AML-193 (cell line): ENCODE measurements around the gene FBXW12.
"Not testable (repeated sequence)": the region's sequence is repeated elsewhere in the genome, so short reads cannot be mapped to it uniquely, and the experiment has no call there.

Experiments
- DNase-seq, 2 experiments: peaks; one replicate each; lab custom pipeline; 2025; lab: John Stamatoyannopoulos, UW

FBXW12 gene, protein sequence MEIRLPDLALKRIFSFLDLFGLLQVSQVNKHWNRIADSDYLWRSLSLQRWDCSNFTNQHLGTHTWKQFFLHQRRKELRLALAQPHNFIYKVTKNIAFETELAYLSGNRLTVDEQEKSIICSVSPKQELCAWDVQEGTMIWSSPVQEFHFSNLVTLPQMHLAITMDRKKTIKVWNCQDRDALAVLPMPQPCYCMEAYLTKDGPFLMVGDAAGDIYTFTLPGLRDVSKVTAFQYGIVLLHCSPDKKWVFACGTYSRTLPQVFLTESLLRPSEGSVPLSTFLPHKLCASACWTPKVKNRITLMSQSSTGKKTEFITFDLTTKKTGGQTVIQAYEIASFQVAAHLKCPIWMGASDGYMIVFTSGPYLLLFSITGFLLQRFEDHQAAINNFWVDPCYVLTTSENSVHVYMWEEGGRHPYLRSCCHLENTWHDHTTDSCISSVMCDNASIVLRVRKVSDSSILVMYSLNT

GRCh38 chr3:48371651-48372376 lies at the start of gene FBXW12:
FBXW12 (plus strand) TSS chr3:48372219; CDS start chr3:48372768, 549 bp downstream.
- DNase-seq, result no peak

GRCh38 chr3:48331706-48332435 lies 40.1 kb upstream of the FBXW12 start:
- DNase-seq, result not testable (repeated sequence)

DNA sequence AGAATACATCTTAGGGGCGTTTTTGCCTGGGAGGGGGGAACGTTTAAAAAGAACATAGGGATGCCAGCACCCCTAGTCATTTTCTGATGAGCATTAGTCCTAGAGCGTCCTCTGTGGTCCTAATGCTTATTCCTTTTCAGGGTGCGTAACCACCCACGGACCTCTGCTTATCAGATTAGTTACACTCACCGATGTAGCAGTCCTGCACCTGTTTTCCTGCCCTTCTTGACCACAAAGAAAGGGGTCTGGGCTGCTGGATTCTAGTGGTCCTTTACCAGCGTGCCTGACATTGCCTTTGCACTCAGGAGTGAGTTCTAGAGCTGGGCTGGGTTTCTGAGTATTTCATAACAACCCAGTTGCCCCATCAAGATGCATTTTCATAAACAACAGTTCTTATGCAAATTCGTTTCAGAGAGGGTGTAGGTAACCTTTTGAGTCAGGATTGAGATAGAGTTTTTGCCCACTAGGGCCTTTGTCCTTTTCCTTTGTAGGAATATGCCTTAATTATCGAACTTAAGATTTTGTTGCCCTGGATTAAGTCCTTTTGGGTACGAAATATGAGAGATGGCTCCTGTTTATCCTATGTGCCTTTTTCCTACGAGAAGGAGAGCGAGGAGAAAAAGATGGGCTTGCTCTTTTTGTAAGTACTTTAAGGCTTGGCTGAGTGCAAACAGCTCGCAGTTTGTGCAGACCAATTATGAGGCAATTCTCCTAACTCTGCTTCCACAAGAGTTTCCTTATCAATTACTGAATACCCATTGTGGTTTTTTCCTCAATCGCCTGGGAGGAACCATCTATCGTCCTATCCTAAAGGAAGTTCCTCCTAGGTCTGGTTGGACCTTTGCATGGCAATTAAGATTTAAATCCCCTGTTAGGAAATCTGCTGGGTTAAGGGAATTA lies 38.4 kb upstream of the FBXW12 start, which contains the start of gene SPINK8:
Gene SPINK8 (minus strand): TSS at position 316 of the 900 bp plus-strand sequence. CDS start 5,320 bp downstream, outside the sequence.
- DNase-seq, result peak; percentile 35 to 44

DNA sequence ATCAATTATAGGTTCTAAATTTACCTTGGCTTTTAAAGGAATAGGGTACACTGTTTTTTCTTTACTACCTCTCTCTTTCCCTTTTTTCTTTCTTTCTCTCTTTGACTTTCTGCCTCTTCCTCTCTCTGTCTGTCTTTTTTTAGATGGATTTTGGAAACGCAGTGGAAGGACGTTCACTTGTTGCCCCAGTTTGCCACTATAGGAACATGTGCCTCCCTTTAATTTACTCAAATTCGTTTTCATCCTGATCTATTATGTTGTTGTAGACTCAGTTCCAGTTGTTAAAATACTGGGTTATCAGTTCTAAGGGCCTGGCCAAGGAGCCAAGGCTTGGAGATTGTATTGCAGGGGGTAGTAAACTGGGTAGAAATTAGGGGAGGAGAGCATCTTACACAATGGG lies 37.4 kb upstream of the FBXW12 start:
- peak in 1 of 2 experiments; percentile 35 for DNase-seq

GRCh38 chr3:48335286-48335685 lies 36.7 kb upstream of the FBXW12 start:
- DNase-seq, result peak; percentile 96

DNA sequence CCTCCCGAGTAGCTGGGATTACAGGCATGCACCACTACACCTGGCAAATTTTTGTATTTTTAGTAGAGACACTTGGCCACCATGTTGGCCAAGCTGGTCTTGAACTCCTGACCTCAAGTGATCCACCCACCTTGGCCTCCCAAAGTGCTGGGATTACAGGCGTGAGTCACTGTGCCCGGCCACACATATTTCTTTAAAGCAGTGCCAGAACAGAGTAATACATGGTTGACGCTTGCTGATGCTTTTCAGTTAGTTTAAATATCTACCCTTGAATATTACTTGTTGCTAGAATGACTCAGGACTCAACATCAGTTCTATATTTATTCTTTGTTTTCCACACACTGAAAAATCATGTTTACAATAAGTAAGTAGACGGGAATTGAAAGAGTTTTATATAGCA lies 34.5 kb upstream of the FBXW12 start:
- DNase-seq, result not testable (repeated sequence)

GRCh38 chr3:48338635-48339034 lies 33.4 kb upstream of the FBXW12 start:
- DNase-seq, result peak; percentile 44 to 46

DNA sequence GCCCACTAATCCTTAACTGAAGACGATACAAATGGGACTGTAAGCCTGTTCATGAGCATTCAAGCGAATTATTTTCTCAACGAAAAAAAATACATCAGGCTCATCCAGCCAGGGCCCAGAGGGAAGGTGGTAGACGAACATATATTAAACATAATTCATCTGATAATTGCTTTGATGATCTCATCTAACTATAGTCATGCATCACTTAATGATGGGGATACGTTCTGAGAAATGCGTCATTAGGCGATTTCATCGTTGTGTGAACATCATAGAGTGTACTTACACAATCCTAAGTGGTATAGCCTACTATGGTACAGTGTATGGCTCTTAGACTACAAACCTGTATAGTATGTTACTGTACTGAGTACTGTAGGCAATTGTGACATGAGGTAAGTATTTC lies 28.6 kb upstream of the FBXW12 start:
- no peak for DNase-seq

- DNase-seq, result no peak
Measured at GRCh38 chr3:48344867-48345507, 27.0 kb upstream of the FBXW12 start.

- no peak for DNase-seq
Measured at GRCh38 chr3:48345946-48346572, 26.0 kb upstream of the FBXW12 start.

DNA sequence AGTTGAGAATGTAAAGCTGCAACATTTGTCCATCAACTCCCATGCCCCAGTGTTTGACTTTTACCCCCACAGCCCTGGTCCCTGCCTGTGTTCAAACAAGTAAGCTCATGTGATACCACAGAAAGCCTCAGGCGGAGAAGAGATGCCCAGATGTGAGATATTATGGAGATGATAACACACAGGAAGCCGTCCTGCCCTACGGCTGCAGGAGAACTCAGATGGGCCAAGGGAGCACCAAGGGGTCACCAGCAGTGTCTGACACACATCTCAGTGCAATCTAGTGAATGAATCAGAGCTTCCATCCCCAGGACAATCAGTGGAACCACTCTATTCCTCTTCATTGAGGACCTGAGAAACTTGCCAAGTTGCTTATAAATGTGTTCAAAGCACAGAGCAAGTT lies 24.5 kb upstream of the FBXW12 start:
- DNase-seq, result no peak

DNA sequence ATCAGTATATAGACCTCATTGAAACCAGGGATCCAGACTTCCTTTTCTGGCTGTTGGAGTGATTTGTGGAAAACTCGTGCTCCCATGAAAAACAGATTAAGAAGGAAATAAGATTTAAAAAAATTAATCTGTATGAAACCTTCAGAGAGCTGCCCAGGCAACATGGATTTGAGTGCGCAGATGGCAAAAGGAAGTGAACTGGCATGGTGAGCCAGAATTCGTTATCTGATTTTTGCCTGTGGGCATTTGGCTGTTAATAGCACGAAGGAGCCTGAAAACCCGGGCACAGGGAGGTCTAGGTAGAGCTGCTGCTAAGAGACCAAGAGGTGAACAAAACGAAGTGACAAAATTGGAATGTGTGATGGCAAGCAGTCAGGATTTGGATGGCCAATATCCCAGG lies 19.5 kb upstream of the FBXW12 start:
- no peak for DNase-seq

- DNase-seq, result no peak
Measured at GRCh38 chr3:48353987-48354386, 18.0 kb upstream of the FBXW12 start.

- no peak for DNase-seq
Measured at GRCh38 chr3:48356419-48356818, 15.6 kb upstream of the FBXW12 start.

- no peak for DNase-seq
Measured at GRCh38 chr3:48361928-48362327, 10.1 kb upstream of the FBXW12 start.

- no peak for DNase-seq
Measured at GRCh38 chr3:48364840-48365239, 7.2 kb upstream of the FBXW12 start.

DNA sequence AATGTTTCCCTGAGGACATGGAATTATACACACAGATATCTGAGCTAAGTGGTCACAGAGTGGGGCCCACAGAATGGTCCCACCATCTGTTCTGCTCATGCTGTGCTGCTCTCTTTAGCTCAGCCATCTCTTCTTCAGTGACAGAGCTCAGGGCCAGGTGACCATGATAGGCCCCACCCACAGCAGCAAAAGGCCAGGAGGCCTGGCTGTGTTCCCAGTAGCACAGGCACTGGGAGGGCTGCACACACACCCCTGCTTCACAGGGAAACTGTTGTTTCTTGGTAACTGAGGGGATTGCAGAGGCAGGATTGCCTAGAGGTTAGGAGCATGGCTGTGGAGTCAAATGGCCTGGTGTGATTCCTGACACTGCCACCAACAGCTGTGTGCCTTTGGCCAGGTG lies 4.8 kb upstream of the FBXW12 start:
- DNase-seq, result no peak

GRCh38 chr3:48369693-48370332 lies 2.2 kb upstream of the FBXW12 start:
- DNase-seq, result no peak

GRCh38 chr3:48370333-48370713 lies 1.7 kb upstream of the FBXW12 start:
- DNase-seq, result no peak

DNA sequence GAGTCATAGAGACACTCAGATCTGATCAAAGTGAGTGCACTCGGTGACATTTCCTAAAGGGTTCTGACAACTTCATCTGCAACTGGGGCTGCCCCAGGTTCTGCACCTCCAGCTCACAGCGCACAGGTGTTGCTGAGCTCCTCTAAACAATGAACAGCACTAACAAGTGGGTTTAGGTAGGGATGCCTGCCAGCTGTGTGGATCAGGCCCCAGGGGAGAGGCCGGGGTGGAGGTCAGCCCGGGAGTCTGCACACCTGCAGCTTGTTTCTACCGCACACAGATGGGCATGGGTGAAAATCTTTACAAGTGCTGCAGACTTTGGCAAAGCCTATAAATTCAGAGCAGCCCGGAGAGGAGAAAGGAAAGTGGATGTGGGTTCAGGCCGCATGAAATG lies 355 bp downstream of the FBXW12 start:
- no peak for DNase-seq
